Fibroblast of lung (primary cell): Measurements from ENCODE around the gene IER5L.

Source experiments
- EZH2 ChIP-seq: IDR thresholded peaks from 2 replicates; pipeline ENCODE4 v1.5.1; 2012; ENCODE audit warnings: low read length, control low read depth, mild to moderate bottlenecking; ENCODE audit errors: missing control alignments
- TF ChIP-seq, protein P1 (sequence below), 2 donors: IDR thresholded peaks in 1 of 2; conservative IDR thresholded peaks in 1 of 2; 1 replicate in 1 of 2; 2 replicates in 1 of 2; pipeline ENCODE4 v1.5.1; 2011 to 2012; ENCODE audit warnings: low read length in 2 of 2, control low read depth in 1 of 2, inconsistent platforms in 1 of 2, low read depth in 1 of 2, mild to moderate bottlenecking in 1 of 2

DNA sequence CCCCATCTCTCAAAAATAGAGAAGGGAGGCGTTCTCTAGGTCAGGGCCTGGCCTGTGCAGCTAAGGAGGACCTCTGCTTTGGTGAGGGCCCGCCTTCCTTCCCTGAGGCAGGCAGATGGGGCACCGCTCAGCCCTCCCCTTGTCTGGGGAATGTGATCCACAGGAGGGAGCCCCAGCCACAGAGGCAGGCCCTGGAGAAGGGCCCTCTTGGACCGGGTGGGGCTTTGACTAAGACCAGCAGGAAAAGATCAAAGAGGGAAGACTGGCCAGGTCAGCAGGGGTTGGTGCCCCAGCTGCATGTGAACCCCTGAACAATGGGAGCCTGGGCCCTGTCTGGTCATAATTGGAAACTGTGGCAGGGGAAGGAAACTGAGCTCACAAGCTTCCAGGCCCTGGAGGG is 45.0 kb downstream of the IER5L start:
- TF ChIP-seq, protein P1, sequence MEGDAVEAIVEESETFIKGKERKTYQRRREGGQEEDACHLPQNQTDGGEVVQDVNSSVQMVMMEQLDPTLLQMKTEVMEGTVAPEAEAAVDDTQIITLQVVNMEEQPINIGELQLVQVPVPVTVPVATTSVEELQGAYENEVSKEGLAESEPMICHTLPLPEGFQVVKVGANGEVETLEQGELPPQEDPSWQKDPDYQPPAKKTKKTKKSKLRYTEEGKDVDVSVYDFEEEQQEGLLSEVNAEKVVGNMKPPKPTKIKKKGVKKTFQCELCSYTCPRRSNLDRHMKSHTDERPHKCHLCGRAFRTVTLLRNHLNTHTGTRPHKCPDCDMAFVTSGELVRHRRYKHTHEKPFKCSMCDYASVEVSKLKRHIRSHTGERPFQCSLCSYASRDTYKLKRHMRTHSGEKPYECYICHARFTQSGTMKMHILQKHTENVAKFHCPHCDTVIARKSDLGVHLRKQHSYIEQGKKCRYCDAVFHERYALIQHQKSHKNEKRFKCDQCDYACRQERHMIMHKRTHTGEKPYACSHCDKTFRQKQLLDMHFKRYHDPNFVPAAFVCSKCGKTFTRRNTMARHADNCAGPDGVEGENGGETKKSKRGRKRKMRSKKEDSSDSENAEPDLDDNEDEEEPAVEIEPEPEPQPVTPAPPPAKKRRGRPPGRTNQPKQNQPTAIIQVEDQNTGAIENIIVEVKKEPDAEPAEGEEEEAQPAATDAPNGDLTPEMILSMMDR (conservative IDR thresholded peaks at IDR 0.05 in 1 of 2, IDR thresholded peaks at IDR 0.05 in 1 of 2; ENCODE audit: low read depth in 1 of 2, low read length in 2 of 2): no peak
- TF ChIP-seq EZH2: no peak
